Brain microvascular endothelial cell (primary cell): ENCODE results near the gene TPD52L2.
"Not testable (repeated sequence)": the region's sequence is repeated elsewhere in the genome, so short reads cannot be mapped to it uniquely, and the experiment has no call there.

Source experiments
- DNase-seq: peaks from one replicate; pipeline ENCODE4 v3.0.0-alpha.2; 2020
- H3K27ac ChIP-seq: fragments of 250-450 bp; sonication (Bioruptor Pico); 2 replicates; pipeline ENCODE4 v1.5.1; 2020; ENCODE audit warnings: mild to moderate bottlenecking, moderate library complexity
- H3K27me3 ChIP-seq: fragments of 250-450 bp; sonication (Bioruptor Pico); replicated peaks from 2 replicates; pipeline ENCODE4 v1.5.1; 2020; ENCODE audit warnings: mild to moderate bottlenecking
- H3K36me3 ChIP-seq: fragments of 250-450 bp; sonication (Bioruptor Pico); replicated peaks from 2 replicates; pipeline ENCODE4 v1.5.1; 2020; ENCODE audit warnings: mild to moderate bottlenecking
- H3K4me3 ChIP-seq: 2 replicates; pipeline ENCODE4 v1.5.1; 2011; ENCODE audit warnings: low read depth, mild to moderate bottlenecking, control low read depth, low read length, moderate library complexity
- CTCF ChIP-seq: IDR thresholded peaks from 2 replicates; pipeline ENCODE4 v1.5.1; 2011; ENCODE audit warnings: low read depth, mild to moderate bottlenecking, moderate library complexity, low read length, control low read depth, inconsistent platforms; ENCODE audit errors: missing control alignments
- in situ Hi-C: cut with HindIII; loops from 2 replicates; pipeline ENCODE4 v1.10.0; 2017; ENCODE audit warnings: low sequenced_read_pairs, low pct_ligation_motif_present

The TPD52L2 gene

GRCh38 chr20:63911176-63911575 lies 46.1 kb downstream of the TPD52L2 start:
- no peak for TF ChIP-seq CTCF
- Histone ChIP-seq H3K27ac (peak overlapping the region; percentile 21), H3K36me3 (peaks cover 4% of the 10 kb centered on the region), H3K4me3 (no peak overlapping the region), H3K27me3 (no peaks in the 10 kb centered on the region)
- no peak for DNase-seq
- in situ Hi-C loops: no loop called here

GRCh38 chr20:63913768-63914167 lies 48.7 kb downstream of the TPD52L2 start:
- Histone ChIP-seq H3K36me3 (peaks cover 12% of the 10 kb centered on the region), H3K27me3 (no peaks in the 10 kb centered on the region), H3K4me3 (no peak overlapping the region), H3K27ac (no peak overlapping the region)
- DNase-seq: no peak
- in situ Hi-C loops: no loop called here
- TF ChIP-seq CTCF: no peak

GRCh38 chr20:63915471-63915870 lies 50.4 kb downstream of the TPD52L2 start:
- H3K4me3 ChIP-seq: no peak overlapping the region
- DNase-seq: no peak
- in situ Hi-C loops: no loop called here
- H3K27ac ChIP-seq: no peak overlapping the region
- peaks cover 11% of the 10 kb centered on the region for H3K36me3 ChIP-seq
- no peak for TF ChIP-seq CTCF
- H3K27me3 ChIP-seq: no peaks in the 10 kb centered on the region

GRCh38 chr20:63916371-63916939 lies 51.4 kb downstream of the TPD52L2 start:
- H3K36me3 ChIP-seq: peaks cover 11% of the 10 kb centered on the region
- H3K4me3 ChIP-seq, in situ Hi-C loops, H3K27ac ChIP-seq, H3K27me3 ChIP-seq, DNase-seq: not testable (repeated sequence)

GRCh38 chr20:63917811-63918210 lies 52.7 kb downstream of the TPD52L2 start:
- H3K27ac ChIP-seq: no peak overlapping the region
- DNase-seq: no peak
- H3K36me3 ChIP-seq: peaks cover 11% of the 10 kb centered on the region
- H3K4me3 ChIP-seq: no peak overlapping the region
- TF ChIP-seq CTCF: no peak
- no peaks in the 10 kb centered on the region for H3K27me3 ChIP-seq
- in situ Hi-C loops: no loop called here

GRCh38 chr20:63919130-63919529 lies 54.1 kb downstream of the TPD52L2 start:
- Histone ChIP-seq H3K27ac (no peak overlapping the region), H3K27me3 (no peaks in the 10 kb centered on the region), H3K36me3 (peaks cover 11% of the 10 kb centered on the region), H3K4me3 (no peak overlapping the region)
- no peak for DNase-seq
- in situ Hi-C loops: no loop called here
- TF ChIP-seq CTCF: no peak
